NK-92 (cell line): ENCODE results near the gene SELENOM.
"Not testable (repeated sequence)": the region's sequence is repeated elsewhere in the genome, so short reads cannot be mapped to it uniquely, and the experiment has no call there.

ENCODE experiments used
- DNase-seq: peaks from one replicate; lab custom pipeline; 2025; ENCODE audit not compliant: unreplicated experiment; lab: John Stamatoyannopoulos, UW

Gene SELENOM

GRCh38 chr22:31133911-31134310 is 26.5 kb upstream of the SELENOM start:
- DNase-seq = no peak

- no peak for DNase-seq
These were observed 23.5 kb upstream of the SELENOM start for GRCh38 chr22:31130873-31131272.

GRCh38 chr22:31128156-31128555 is 20.8 kb upstream of the SELENOM start:
- no peak for DNase-seq

GRCh38 chr22:31127181-31127772 is 19.9 kb upstream of the SELENOM start:
- no peak for DNase-seq

- DNase-seq = no peak
These were observed 19.5 kb upstream of the SELENOM start for GRCh38 chr22:31126869-31127175.

GRCh38 chr22:31126128-31126868 is 18.9 kb upstream of the SELENOM start:
- no peak for DNase-seq

- DNase-seq = no peak
These were observed 18.3 kb upstream of the SELENOM start for GRCh38 chr22:31125521-31126117.

GRCh38 chr22:31124811-31125465 is 17.6 kb upstream of the SELENOM start:
- no peak for DNase-seq

GRCh38 chr22:31124290-31124689 is 16.9 kb upstream of the SELENOM start:
- no peak for DNase-seq

- no peak for DNase-seq
These were observed 15.9 kb upstream of the SELENOM start for GRCh38 chr22:31123292-31123602.

GRCh38 chr22:31122532-31123291 is 15.3 kb upstream of the SELENOM start, which contains the start of gene INPP5J:
TSS of gene INPP5J (plus strand) at chr22:31122966. CDS start at chr22:31123015, 49 bp downstream.
- DNase-seq = no peak

GRCh38 chr22:31122196-31122531 is 14.8 kb upstream of the SELENOM start:
- no peak for DNase-seq

- DNase-seq = no peak
These were observed 14.0 kb upstream of the SELENOM start for GRCh38 chr22:31121403-31121802.

GRCh38 chr22:31120642-31121041 is 13.3 kb upstream of the SELENOM start:
- DNase-seq = no peak

GRCh38 chr22:31120230-31120629 is 12.9 kb upstream of the SELENOM start:
- no peak for DNase-seq

GRCh38 chr22:31119026-31119717 is 11.8 kb upstream of the SELENOM start:
- DNase-seq = no peak

GRCh38 chr22:31118046-31118820 is 10.9 kb upstream of the SELENOM start:
- no peak for DNase-seq

- not testable (repeated sequence) for DNase-seq
These were observed 5.3 kb upstream of the SELENOM start for GRCh38 chr22:31112547-31113091.

GRCh38 chr22:31107894-31108218 is 488 bp upstream of the SELENOM start:
- no peak for DNase-seq

- no peak for DNase-seq
These were observed 614 bp downstream of the SELENOM start for GRCh38 chr22:31106731-31107177.
